Activated CD4-positive, alpha-beta T cell treated with anti-CD3 and anti-CD28 coated beads, Interleukin-2, amount 50 U/mL, for 24 hours (primary cell): Measurements from ENCODE around the gene IL18RAP.

Source experiments
- DNase-seq, 2 donors: peaks; one replicate each; pipeline ENCODE4 v3.0.0-alpha.2; 2020; ENCODE audit warnings: low read depth in 1 of 2, low spot score in 1 of 2

The IL18RAP gene, protein sequence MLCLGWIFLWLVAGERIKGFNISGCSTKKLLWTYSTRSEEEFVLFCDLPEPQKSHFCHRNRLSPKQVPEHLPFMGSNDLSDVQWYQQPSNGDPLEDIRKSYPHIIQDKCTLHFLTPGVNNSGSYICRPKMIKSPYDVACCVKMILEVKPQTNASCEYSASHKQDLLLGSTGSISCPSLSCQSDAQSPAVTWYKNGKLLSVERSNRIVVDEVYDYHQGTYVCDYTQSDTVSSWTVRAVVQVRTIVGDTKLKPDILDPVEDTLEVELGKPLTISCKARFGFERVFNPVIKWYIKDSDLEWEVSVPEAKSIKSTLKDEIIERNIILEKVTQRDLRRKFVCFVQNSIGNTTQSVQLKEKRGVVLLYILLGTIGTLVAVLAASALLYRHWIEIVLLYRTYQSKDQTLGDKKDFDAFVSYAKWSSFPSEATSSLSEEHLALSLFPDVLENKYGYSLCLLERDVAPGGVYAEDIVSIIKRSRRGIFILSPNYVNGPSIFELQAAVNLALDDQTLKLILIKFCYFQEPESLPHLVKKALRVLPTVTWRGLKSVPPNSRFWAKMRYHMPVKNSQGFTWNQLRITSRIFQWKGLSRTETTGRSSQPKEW

DNA sequence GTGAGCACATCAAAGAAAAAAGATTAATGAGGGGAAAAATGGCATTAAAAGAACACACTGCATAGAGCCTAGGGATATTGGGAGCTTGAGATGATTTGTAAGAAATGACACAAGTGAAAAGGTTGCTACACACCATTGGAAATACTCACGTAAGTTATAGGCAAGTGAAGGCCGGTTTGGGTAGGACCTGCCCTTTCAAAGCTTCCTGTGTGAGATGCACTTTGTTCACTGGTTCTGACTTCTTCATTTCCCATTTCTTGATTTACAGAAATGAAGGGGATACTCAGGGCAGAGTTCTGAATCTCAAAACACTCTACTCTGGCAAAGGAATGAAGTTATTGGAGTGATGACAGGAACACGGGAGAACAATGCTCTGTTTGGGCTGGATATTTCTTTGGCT lies at the start of gene IL18RAP:
TSS of gene IL18RAP (plus strand) at position 251 of the 400 bp plus-strand sequence. CDS start at position 369, 118 bp downstream.
- no peak for DNase-seq

- no peak for DNase-seq
Observed at GRCh38 chr2:102376052-102376591, 46.8 kb upstream of the IL18RAP start.

DNA sequence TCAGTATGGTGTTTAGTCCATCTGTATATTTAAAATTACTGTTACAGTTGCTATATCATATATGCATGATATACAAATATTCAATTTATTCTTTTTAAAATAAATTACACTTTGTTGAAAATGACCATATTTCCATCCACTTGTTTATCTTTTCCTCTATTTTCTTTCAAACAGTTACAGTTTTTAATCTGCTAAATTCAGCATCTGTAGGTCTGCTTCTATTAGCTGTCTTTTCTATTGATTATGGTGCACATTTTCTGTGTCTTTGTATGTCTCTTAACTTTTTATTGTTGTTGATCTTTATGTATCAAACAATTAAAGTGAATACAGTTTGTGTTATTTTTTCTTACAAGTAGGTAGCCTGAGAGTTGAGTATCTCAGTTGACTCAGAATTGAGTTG lies 39.2 kb upstream of the IL18RAP start:
- no peak for DNase-seq

- DNase-seq, result no peak
Observed at GRCh38 chr2:102385522-102385921, 37.4 kb upstream of the IL18RAP start.

DNA sequence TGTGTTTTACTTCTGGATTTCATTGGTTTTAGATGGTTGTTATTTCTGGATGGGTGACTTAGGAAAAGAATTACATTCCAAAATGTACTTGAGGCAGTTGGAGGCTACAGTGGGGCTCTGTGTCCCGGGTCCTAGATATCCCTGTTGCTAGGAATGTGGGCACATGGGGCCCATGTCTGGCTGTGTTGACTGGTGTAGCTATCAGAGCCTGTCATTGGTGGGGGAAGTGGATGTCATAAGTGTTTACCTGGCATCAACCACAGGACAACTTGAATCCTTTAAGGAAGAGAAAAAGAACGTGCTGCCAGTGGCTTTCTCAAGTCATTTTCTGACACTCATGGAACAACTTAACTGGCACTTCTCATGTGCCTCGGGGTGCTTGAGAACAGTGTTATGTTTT lies 37.0 kb upstream of the IL18RAP start:
- no peak for DNase-seq

DNA sequence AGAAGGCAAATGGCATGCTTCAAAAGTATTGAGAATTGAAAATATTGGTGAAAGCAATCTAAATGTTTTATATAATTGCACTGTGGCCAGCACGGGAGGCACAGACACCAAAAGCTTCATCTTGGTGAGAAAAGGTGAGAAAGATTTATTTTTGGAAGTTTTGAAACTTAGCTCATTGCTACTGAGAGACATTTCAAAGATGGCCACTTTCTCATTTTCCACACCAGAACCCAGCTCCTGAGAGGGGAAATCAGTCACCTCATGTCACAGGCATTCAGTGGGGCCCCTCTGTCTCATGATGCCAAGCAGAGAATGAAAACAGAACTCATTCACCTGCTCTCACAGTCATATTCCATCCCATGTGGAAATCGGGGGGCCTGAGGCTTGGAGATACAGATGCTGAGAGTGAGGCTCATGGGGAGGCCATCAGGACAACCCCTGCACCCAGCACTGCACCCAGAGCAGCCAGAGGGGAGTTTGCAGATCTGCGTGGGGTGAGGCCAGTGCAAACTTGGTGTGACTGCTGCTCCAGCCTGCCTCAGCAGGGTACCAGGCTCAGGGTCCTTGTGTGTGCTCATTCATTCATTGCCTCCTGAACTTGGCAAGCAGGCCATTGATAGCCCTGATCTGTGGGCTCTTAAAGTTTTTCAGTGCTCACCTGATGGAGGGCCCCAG lies 36.0 kb upstream of the IL18RAP start:
- no peak for DNase-seq

- DNase-seq, result no peak
Observed at GRCh38 chr2:102387763-102388546, 35.0 kb upstream of the IL18RAP start.

DNA sequence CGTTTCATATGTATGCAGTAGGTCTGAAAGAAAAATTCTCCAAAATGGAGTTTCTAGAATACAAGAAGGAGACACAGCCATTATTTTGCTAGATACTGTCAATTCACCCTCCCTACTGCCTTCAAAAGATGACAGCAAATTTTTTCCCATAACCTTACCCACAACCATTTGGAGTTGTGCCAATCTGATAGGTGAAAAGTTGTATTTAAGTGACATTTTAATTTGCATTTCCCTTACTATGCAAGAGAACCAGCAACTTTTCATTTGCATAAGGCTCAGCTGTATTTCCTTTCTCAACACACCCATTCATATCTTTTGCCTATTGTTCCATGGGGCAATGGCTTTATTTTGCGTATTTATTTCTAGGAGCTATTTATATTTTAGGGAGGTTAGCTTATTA lies 31.4 kb upstream of the IL18RAP start:
- DNase-seq, result peak in 1 of 2 donors; percentile 67

- DNase-seq, result no peak
Observed at GRCh38 chr2:102392096-102392495, 30.9 kb upstream of the IL18RAP start.

- DNase-seq, result no peak
Observed at GRCh38 chr2:102392942-102393341, 30.0 kb upstream of the IL18RAP start.

GRCh38 chr2:102396012-102396411 lies 26.9 kb upstream of the IL18RAP start:
- DNase-seq, result no peak

- no peak for DNase-seq
Observed at GRCh38 chr2:102397209-102397608, 25.8 kb upstream of the IL18RAP start.

- no peak for DNase-seq
Observed at GRCh38 chr2:102399499-102400141, 23.3 kb upstream of the IL18RAP start.

GRCh38 chr2:102401456-102401855 lies 21.5 kb upstream of the IL18RAP start:
- no peak for DNase-seq

GRCh38 chr2:102401865-102402264 lies 21.1 kb upstream of the IL18RAP start:
- no peak for DNase-seq

GRCh38 chr2:102410952-102411351 lies 12.0 kb upstream of the IL18RAP start:
- no peak for DNase-seq

GRCh38 chr2:102412199-102412598 lies 10.8 kb upstream of the IL18RAP start:
- no peak for DNase-seq

GRCh38 chr2:102417946-102418345 lies 5.0 kb upstream of the IL18RAP start:
- no peak for DNase-seq

- DNase-seq, result peak in 1 of 2 donors; percentile 13
Observed at GRCh38 chr2:102418421-102418961, 4.5 kb upstream of the IL18RAP start.

DNA sequence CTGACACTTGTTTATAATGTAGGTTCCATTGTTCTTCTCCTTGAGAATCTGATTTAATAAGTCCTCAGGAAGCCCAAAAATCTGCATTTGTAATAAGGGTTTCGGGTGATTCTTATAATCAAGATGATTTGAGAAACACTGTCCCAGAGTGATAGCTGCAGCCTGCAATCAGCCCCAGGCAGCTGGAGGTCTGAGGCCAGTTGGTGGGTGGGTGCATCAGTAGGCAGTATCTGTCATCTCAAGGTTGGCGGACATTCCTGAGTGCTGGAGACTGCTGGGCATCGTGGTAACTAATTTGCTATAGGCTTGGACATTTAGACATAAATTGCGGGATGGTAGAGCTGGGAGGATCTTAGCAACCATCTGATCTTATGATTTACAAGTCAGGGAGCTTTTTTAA lies 2.7 kb upstream of the IL18RAP start:
- no peak for DNase-seq
